Occipital lobe (tissue), 1 donor: ENCODE results near the gene SLC2A6. TPM values are rescaled to one million over a fixed set of nuclear protein-coding genes. Genes with fewer than 3 reads are reported as not detected.

Source experiments
- total RNA-seq: library from RNA; depleted of rRNA; stranded (reverse); fragments of >200 nt; gene quantifications from one replicate; pipeline ENCODE4 v1.2.3, GENCODE V29; 2014

Gene SLC2A6
- total RNA-seq, 1 donor from 2014 or later: 17.2 TPM

Other genes with a start within 250 kb of the SLC2A6 start
- under 0.01 TPM for gene ABO, start 203.9 kb downstream of the SLC2A6 start, total RNA-seq
- gene SURF6, start 142.9 kb downstream of the SLC2A6 start, total RNA-seq: 14.7 TPM
- 17.9 TPM for gene MED22, start 131.0 kb downstream of the SLC2A6 start, total RNA-seq
- gene RPL7A, start 130.9 kb downstream of the SLC2A6 start, total RNA-seq: 1,058 TPM
- 11.1 TPM for gene SURF1, start 122.6 kb downstream of the SLC2A6 start, total RNA-seq
- 9.7 TPM for gene SURF2, start 122.5 kb downstream of the SLC2A6 start, total RNA-seq
- gene SURF4, start 103.0 kb downstream of the SLC2A6 start, total RNA-seq: 88.6 TPM
- 1.6 TPM for gene STKLD1, start 102.7 kb downstream of the SLC2A6 start, total RNA-seq
- 15.1 TPM for gene REXO4, start 61.1 kb downstream of the SLC2A6 start, total RNA-seq
- gene ADAMTS13, start 56.7 kb downstream of the SLC2A6 start, total RNA-seq: 2.2 TPM
- 19.0 TPM for gene CACFD1, start 19.1 kb downstream of the SLC2A6 start, total RNA-seq
- gene MYMK, start 45.9 kb upstream of the SLC2A6 start, total RNA-seq: not detected
- 3.3 TPM for gene ADAMTSL2, start 55.6 kb upstream of the SLC2A6 start, total RNA-seq
- 16.5 TPM for gene FAM163B, start 130.3 kb upstream of the SLC2A6 start, total RNA-seq
- gene DBH, start 157.3 kb upstream of the SLC2A6 start, total RNA-seq: not detected